GM18870 (cell line): ENCODE measurements around the gene SMIM10.
"Not testable (repeated sequence)": the region's sequence is repeated elsewhere in the genome, so short reads cannot be mapped to it uniquely, and the experiment has no call there.

Experiments used
- ATAC-seq: cut with Tn5 transposase; IDR thresholded peaks from one replicate; pipeline ENCODE4 v1.9.1; 2021; ENCODE audit warnings: moderate library complexity; ENCODE audit not compliant: unreplicated experiment

SMIM10 gene

GRCh38 chrX:134990801-134991481 lies at the start of gene SMIM10:
SMIM10 (plus strand) TSS chrX:134990991; CDS start chrX:134991096, 105 bp downstream.
- no peak for ATAC-seq

GRCh38 chrX:134946364-134946763 lies 44.4 kb upstream of the SMIM10 start:
- ATAC-seq = not testable (repeated sequence)

- ATAC-seq = no peak
Observed at GRCh38 chrX:134948333-134949241, 42.2 kb upstream of the SMIM10 start.

- no peak for ATAC-seq
Observed at GRCh38 chrX:134949271-134949670, 41.5 kb upstream of the SMIM10 start.

- ATAC-seq = no peak
Observed at GRCh38 chrX:134957836-134958235, 33.0 kb upstream of the SMIM10 start.

GRCh38 chrX:134960366-134960765 lies 30.4 kb upstream of the SMIM10 start:
- ATAC-seq = not testable (repeated sequence)

- no peak for ATAC-seq
Observed at GRCh38 chrX:134963041-134963440, 27.8 kb upstream of the SMIM10 start.

GRCh38 chrX:134969726-134970125 lies 21.1 kb upstream of the SMIM10 start:
- ATAC-seq = no peak

GRCh38 chrX:134971926-134972325 lies 18.9 kb upstream of the SMIM10 start:
- no peak for ATAC-seq

GRCh38 chrX:134975516-134975915 lies 15.3 kb upstream of the SMIM10 start:
- ATAC-seq = no peak

GRCh38 chrX:134981910-134982309 lies 8.9 kb upstream of the SMIM10 start:
- no peak for ATAC-seq

- ATAC-seq = no peak
Observed at GRCh38 chrX:134982748-134983147, 8.0 kb upstream of the SMIM10 start.

GRCh38 chrX:134985479-134985878 lies 5.3 kb upstream of the SMIM10 start:
- ATAC-seq = no peak

GRCh38 chrX:134990475-134990800 lies 353 bp upstream of the SMIM10 start:
- ATAC-seq = no peak

GRCh38 chrX:134997646-134998045 lies 6.9 kb downstream of the SMIM10 start:
- ATAC-seq = no peak

GRCh38 chrX:134998246-134998645 lies 7.5 kb downstream of the SMIM10 start:
- ATAC-seq = no peak

GRCh38 chrX:134999469-134999868 lies 8.7 kb downstream of the SMIM10 start:
- no peak for ATAC-seq

GRCh38 chrX:135000516-135000915 lies 9.7 kb downstream of the SMIM10 start:
- no peak for ATAC-seq

- ATAC-seq = peak; percentile 62
Observed at GRCh38 chrX:135003876-135004623, 13.3 kb downstream of the SMIM10 start.

GRCh38 chrX:135006187-135006586 lies 15.4 kb downstream of the SMIM10 start:
- no peak for ATAC-seq

GRCh38 chrX:135009057-135009610 lies 18.3 kb downstream of the SMIM10 start:
- no peak for ATAC-seq
